Thymus (tissue), 11 donors: ENCODE data around the gene HMGCL. TPM values are rescaled to one million over a fixed set of nuclear protein-coding genes. Genes with fewer than 3 reads are reported as not detected.
"Not testable (repeated sequence)": the region's sequence is repeated elsewhere in the genome, so short reads cannot be mapped to it uniquely, and the experiment has no call there.

Experiments
- DNase-seq, 9 donors: peaks; one replicate each; pipeline ENCODE4 v3.0.0-alpha.2; 2013; ENCODE audit warnings: low spot score in 9 of 9, low read depth in 6 of 9, missing footprints in 1 of 9
- H3K27ac ChIP-seq, 2 donors: one replicate each; pipeline ENCODE4 v1.5.1; 2013; ENCODE audit warnings: control low read depth in 1 of 2, low read depth in 1 of 2, low read length in 1 of 2, mild to moderate bottlenecking in 1 of 2, moderate library complexity in 1 of 2
- H3K27me3 ChIP-seq, 2 donors: one replicate each; pipeline ENCODE4 v1.5.1; 2013; ENCODE audit warnings: low read length in 1 of 2; ENCODE audit not compliant: control insufficient read depth in 2 of 2, insufficient read depth in 1 of 2
- H3K36me3 ChIP-seq, 2 donors: one replicate each; pipeline ENCODE4 v1.5.1; 2013; ENCODE audit warnings: low read length in 1 of 2, mild to moderate bottlenecking in 1 of 2, moderate library complexity in 1 of 2; ENCODE audit not compliant: control insufficient read depth in 2 of 2, insufficient read depth in 2 of 2
- H3K4me1 ChIP-seq, 2 donors: one replicate each; pipeline ENCODE4 v1.5.1; 2013; ENCODE audit warnings: low read length in 2 of 2; ENCODE audit not compliant: control insufficient read depth in 2 of 2, insufficient read depth in 2 of 2
- H3K4me3 ChIP-seq, 2 donors: one replicate each; pipeline ENCODE4 v1.5.1; 2013; ENCODE audit warnings: low read length in 2 of 2, control low read depth in 1 of 2, mild to moderate bottlenecking in 1 of 2
- H3K9me3 ChIP-seq, 2 donors: one replicate each; pipeline ENCODE4 v1.5.1; 2013; ENCODE audit warnings: low read length in 1 of 2, mild to moderate bottlenecking in 1 of 2; ENCODE audit not compliant: control insufficient read depth in 2 of 2, insufficient read depth in 1 of 2
- WGBS: extraction: QIAGEN DNeasy Blood & Tissue Kit; methylation state at CpG from one replicate; pipeline ENCODE4 v1.1.7; 2013; 5-methylcytosine and 5-hydroxymethylcytosine counted together
- polyA plus RNA-seq: library from polyadenylated mRNA; stranded (reverse); fragments of 200-250 nt; gene quantifications from one replicate; pipeline ENCODE4 v1.2.3, GENCODE V29; 2013
- total RNA-seq: library from RNA; stranded (reverse); fragments of 120-200 nt; gene quantifications from one replicate; pipeline ENCODE4 v1.2.4, GENCODE V29; 2013
- donor health status: healthy.

The HMGCL gene
- total and polyA plus RNA-seq, 2 donors = 34.2 to 41.6 TPM

- H3K9me3 ChIP-seq = no peaks in the 10 kb centered on the region
- H3K4me1 ChIP-seq = peaks cover 3 to 15% of the 10 kb centered on the region in 2 donors
- H3K27ac ChIP-seq = no peak overlapping the region
- no peak for DNase-seq
- peaks cover 2 to 6% of the 10 kb centered on the region in 2 donors for H3K36me3 ChIP-seq
- H3K4me3 ChIP-seq = no peak overlapping the region
- H3K27me3 ChIP-seq = peaks cover 2 to 17% of the 10 kb centered on the region in 2 donors
- 97% methylated on average over 13 of the region's 13 CpGs for WGBS
Observed at GRCh38 chr1:23864801-23865542, 39.7 kb upstream of the HMGCL start.

GRCh38 chr1:23862640-23863039 lies 37.4 kb upstream of the HMGCL start:
- Histone ChIP-seq H3K36me3 (peaks cover 2 to 6% of the 10 kb centered on the region in 2 donors), H3K4me1 (peaks cover 0 to 8% of the 10 kb centered on the region in 2 donors), H3K4me3 (no peak overlapping the region), H3K27me3 (peaks cover under 1 to 8% of the 10 kb centered on the region in 2 donors), H3K9me3 (no peaks in the 10 kb centered on the region), H3K27ac (no peak overlapping the region)
- 96% methylated on average over 3 of the region's 3 CpGs for WGBS
- DNase-seq = no peak

- WGBS = 69% methylated on average over 2 of the region's 2 CpGs
- no peak overlapping the region for H3K4me3 ChIP-seq
- peaks cover 0 to 3% of the 10 kb centered on the region in 2 donors for H3K9me3 ChIP-seq
- no peaks in the 10 kb centered on the region for H3K27me3 ChIP-seq
- no peaks in the 10 kb centered on the region for H3K36me3 ChIP-seq
- peak in 1 of 9 donors; percentile 28 for DNase-seq
- H3K4me1 ChIP-seq = no peaks in the 10 kb centered on the region
- no peak overlapping the region for H3K27ac ChIP-seq
Observed at GRCh38 chr1:23854568-23854967, 29.3 kb upstream of the HMGCL start.

- not testable (repeated sequence) for H3K4me1 ChIP-seq, H3K9me3 ChIP-seq, H3K27me3 ChIP-seq, DNase-seq, H3K4me3 ChIP-seq, H3K27ac ChIP-seq, H3K36me3 ChIP-seq
- 94% methylated on average over 26 of the region's 34 CpGs for WGBS
Observed at GRCh38 chr1:23853124-23853523, 27.9 kb upstream of the HMGCL start.

GRCh38 chr1:23851406-23851805 lies 26.2 kb upstream of the HMGCL start:
- not testable (repeated sequence) for H3K27me3 ChIP-seq, H3K4me1 ChIP-seq, H3K27ac ChIP-seq, DNase-seq, H3K4me3 ChIP-seq, H3K9me3 ChIP-seq, H3K36me3 ChIP-seq

GRCh38 chr1:23848673-23849616 lies 23.7 kb upstream of the HMGCL start:
- peaks cover 0 to 3% of the 10 kb centered on the region in 2 donors for H3K9me3 ChIP-seq
- no peak overlapping the region for H3K4me3 ChIP-seq
- H3K27ac ChIP-seq = no peak overlapping the region
- peaks cover 4 to 6% of the 10 kb centered on the region in 2 donors for H3K36me3 ChIP-seq
- 97% methylated on average over 12 of the region's 12 CpGs for WGBS
- no peaks in the 10 kb centered on the region for H3K4me1 ChIP-seq
- no peak for DNase-seq
- H3K27me3 ChIP-seq = no peaks in the 10 kb centered on the region

- WGBS = 98% methylated on average over 2 of the region's 2 CpGs
- not testable (repeated sequence) for H3K36me3 ChIP-seq, H3K27ac ChIP-seq, H3K4me3 ChIP-seq, DNase-seq, H3K9me3 ChIP-seq, H3K4me1 ChIP-seq, H3K27me3 ChIP-seq
Observed at GRCh38 chr1:23847482-23848095, 22.4 kb upstream of the HMGCL start.

- no peak for DNase-seq
- Histone ChIP-seq H3K4me1 (no peaks in the 10 kb centered on the region), H3K9me3 (no peaks in the 10 kb centered on the region), H3K36me3 (peaks cover 4 to 6% of the 10 kb centered on the region in 2 donors), H3K4me3 (no peak overlapping the region), H3K27me3 (no peaks in the 10 kb centered on the region), H3K27ac (no peak overlapping the region)
- over 99% methylated on average over 2 of the region's 2 CpGs for WGBS
Observed at GRCh38 chr1:23845163-23845562, 19.9 kb upstream of the HMGCL start.

GRCh38 chr1:23843644-23844043 lies 18.4 kb upstream of the HMGCL start:
- Histone ChIP-seq H3K4me3 (no peak overlapping the region), H3K4me1 (no peaks in the 10 kb centered on the region), H3K9me3 (no peaks in the 10 kb centered on the region), H3K27me3 (no peaks in the 10 kb centered on the region), H3K36me3 (peaks cover 4 to 6% of the 10 kb centered on the region in 2 donors), H3K27ac (no peak overlapping the region)
- DNase-seq = no peak
- 97% methylated on average over 5 of the region's 5 CpGs for WGBS
